GM23248 (cell line): ENCODE results near the gene CBX8.

Source experiments
- EZH2 ChIP-seq: fragments of 200-600 bp; sonication (generic); IDR thresholded peaks from 2 replicates; pipeline ENCODE4 v1.6.1; 2018; ENCODE audit warnings: antibody characterized with exemption, mild to moderate bottlenecking; ENCODE audit not compliant: insufficient read depth, poor library complexity, severe bottlenecking
- EZH2phosphoT487 ChIP-seq: fragments of 200-600 bp; sonication (generic); IDR thresholded peaks from 2 replicates; pipeline ENCODE4 v1.6.1; 2018; ENCODE audit warnings: antibody characterized with exemption, moderate library complexity, mild to moderate bottlenecking, low read depth; ENCODE audit not compliant: insufficient read depth

- TF ChIP-seq EZH2 (no peak), EZH2phosphoT487 (no peak)
These were observed 2.3 kb upstream of the CBX8 start for GRCh38 chr17:79799174-79799537.
